NCI-H1092 treated with DMSO at 0.1 percent for 48 hours (cell line): ENCODE data around the gene ELFN2.
A peak's percentile ranks its signal among the peaks of the same experiment; 100 is the strongest.

ENCODE experiments used
- DNase-seq: peaks from one replicate; lab custom pipeline; 2025; lab: John Stamatoyannopoulos, UW

Gene ELFN2

DNA sequence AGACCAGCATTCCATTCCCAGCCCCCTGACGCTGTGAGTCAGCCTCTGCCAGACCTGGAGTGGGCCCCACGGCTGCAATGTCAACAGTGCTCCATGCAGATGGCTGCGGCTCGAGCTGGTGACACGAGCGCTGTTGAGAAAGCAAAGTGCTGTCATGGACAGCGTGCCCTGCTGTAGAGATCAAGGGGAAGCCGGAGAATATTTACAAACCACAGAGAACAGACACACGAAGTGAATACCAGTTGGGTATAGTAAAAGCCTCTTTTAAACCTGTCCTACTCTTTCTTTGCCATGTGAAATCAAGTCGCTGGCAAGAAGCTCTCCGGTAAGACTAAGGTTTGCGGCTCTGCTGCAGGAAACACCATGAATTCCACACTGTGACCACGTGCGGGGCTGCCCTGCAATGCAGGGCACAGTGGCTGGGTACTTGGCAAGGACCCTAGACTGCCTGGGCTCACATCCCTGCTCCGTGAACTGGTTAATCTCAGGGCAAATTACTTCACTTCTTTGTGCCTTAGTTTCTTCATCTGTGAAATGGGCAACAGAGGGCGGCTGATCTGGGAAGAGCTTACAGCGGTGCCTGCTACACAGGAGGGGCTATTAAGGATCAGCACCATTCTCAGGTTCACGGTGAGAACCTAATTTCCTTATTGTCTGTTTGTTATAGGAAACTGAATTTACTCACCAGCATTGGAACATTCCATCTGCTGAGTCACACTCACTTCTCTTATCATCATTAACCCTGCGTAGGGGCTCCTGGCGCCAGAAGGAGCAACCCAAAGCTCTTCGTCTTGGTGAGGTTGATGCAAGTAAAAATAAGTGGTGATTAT lies 27.8 kb upstream of the ELFN2 start:
- DNase-seq = peak; percentile 56

DNA sequence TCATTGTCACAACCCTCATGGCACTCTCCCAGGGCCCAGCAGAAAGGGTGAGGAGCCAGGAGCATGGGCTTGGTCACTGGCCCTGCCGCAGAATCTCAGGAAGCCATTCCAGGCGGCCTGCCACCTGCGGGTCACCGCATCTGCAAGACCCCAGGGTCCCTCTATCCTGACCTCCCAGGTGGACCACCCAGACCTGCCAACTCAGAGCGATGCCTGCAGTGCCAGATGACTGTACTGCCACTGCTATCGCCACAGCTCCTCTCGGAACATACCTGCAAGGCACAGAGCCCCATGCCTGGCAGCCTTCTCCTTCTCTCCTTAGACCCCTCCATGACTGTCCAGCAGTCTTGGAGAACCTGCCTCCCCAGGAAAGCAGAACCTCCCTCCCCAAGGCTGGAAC lies 26.4 kb upstream of the ELFN2 start:
- no peak for DNase-seq

- DNase-seq = no peak
Measured at GRCh38 chr22:37451218-37451617, 23.9 kb upstream of the ELFN2 start.

DNA sequence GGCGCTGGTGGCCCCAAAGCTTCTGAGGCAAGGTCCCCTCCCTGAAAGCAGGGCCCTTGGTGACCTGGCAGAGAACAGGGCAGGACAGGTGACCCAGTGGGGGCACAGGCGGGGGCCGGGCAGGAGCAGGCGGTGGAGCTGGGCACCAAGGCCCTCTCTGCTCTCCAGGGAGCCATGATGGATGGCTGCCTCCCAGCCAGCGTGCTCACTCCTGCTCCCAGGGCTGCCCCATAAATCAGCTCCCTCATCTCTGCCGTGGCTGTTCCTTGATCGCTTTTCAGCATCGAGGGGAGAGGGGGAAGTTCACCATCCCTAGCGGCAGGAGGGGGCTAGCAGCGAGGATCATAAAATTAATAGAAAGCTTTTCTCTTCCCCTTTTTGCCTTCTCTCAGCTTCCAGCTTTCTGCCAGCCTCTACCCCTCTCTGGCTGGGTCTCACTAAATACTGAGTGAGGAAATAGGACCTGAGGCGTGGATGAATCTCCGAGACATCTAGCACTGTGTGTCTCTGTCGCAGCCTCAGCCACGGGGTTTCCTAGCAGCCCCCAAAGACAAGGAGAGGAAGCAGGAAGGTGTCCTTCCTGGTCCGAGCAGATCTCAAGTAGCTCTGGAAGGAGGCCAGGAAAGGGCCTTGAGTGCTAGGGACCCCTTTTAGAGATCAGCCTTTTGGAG lies 22.2 kb upstream of the ELFN2 start:
- DNase-seq = no peak

GRCh38 chr22:37448516-37449127 lies 21.3 kb upstream of the ELFN2 start:
- DNase-seq = peak; percentile 15

DNA sequence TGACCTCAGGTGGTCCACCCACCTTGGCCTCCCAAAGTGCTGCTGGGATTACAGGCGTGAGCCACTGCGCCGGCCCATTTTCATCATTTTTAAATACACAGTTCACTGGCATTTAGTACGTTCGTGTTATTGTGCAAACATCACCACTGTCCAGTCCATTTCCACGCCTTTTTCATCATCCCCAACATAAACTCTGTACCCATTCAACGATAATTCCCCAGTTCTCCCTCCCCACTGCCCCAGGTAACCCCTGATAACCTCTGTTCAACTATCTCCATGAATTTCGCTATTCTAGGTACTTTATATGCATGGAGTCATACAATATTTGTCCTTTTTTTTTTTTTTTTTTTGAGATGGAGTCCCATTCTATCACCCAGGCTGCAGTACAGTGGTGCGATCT lies 18.2 kb upstream of the ELFN2 start:
- no peak for DNase-seq

DNA sequence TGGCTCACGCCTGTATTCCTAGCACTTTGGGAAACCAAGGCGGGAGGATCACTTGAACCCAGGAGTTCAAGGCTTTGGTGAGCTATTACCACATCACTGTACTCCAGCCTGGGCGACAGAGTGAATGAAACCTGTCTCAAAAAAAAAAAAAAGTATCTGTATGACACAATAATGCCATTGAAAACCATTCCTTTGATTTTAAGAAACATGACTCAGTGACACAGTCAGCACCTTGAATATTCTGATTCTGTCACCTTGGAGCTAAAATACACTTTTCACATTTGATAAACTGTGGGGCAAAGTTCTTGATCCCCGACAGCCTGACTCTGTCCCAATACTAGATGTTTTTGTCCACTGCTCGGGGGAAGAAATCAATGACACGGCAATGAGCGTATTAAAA lies 16.7 kb upstream of the ELFN2 start:
- no peak for DNase-seq

GRCh38 chr22:37443086-37443485 lies 15.8 kb upstream of the ELFN2 start:
- DNase-seq = peak; percentile 66

DNA sequence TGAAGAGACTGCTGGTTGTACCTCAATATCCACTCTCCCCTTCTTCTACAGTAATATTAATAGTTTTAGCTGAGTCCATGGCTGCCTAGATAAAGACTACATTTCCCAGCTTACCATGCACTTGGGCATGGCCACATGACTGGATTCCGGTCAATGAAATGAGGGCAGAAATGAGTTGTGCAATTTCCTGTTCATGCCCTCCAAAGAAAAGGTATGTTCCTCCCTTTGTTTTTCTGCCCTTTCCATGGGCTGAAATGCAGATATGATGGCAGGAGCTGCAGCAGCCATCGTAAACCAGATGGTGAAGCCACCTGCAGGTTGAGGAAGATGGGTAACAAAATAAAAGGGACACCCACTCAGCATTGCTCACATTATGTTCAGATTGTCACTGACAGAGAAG lies 15.3 kb upstream of the ELFN2 start:
- DNase-seq = no peak

DNA sequence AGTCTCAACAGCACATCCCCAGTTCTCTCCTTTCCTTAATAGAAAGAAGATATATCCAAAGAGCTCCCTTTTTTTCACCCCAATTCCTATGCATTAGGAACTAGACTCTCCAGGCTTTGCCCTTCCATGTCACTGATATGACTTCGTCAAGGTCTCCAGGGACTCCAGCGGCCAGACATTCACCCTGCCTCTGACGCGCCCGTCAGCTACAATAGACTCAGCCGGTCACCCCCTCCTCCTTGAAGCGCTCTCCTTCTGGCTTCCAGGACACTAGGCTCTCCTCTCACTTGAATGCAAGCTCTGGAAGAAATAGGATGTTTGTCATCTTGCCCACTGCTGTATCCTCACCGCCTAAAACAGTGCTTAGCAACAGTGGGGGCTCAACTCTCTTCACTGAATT lies 14.9 kb upstream of the ELFN2 start:
- DNase-seq = no peak

DNA sequence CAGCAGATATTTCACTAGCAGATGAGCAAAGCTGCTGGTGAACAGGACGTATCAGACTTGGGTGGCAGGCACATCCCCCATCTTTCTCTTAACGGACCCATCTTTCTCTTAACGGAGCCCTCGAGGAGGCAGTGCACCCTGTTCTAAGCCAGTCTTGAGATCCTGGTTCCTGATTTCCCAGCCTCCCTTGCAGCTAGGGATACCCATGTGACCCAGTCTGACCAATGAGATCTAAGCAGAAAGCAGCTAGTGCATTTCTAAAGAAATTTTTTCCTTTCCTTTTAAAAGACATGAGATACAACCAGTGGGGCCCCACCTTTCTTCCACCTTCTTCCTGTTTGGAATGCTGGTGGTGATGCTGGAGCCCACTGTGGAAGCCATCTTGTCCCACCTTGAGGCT lies 13.6 kb upstream of the ELFN2 start:
- DNase-seq = no peak

GRCh38 chr22:37439347-37439746 lies 12.1 kb upstream of the ELFN2 start:
- peak; percentile 78 for DNase-seq

- no peak for DNase-seq
Measured at GRCh38 chr22:37435970-37436603, 8.8 kb upstream of the ELFN2 start.

GRCh38 chr22:37433786-37434185 lies 6.5 kb upstream of the ELFN2 start:
- DNase-seq = no peak

DNA sequence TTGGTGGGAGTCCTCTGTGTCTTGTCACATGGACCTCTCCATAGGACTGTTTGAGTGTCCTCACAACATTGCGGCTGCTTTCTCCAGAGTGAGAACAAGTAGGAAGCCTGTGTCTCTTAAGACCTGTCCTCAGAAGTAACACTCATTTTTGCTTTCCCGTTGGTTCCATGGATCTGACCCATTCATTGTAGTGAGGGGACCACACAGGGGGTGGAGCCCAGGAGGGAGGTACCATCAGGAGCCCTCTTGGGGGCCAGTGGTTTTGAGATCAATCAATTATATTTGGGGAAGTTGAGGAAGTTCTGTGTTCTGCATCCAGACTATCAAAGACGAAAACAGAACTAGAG lies 5.4 kb upstream of the ELFN2 start:
- no peak for DNase-seq

GRCh38 chr22:37431801-37432707 lies 4.8 kb upstream of the ELFN2 start:
- DNase-seq = no peak

DNA sequence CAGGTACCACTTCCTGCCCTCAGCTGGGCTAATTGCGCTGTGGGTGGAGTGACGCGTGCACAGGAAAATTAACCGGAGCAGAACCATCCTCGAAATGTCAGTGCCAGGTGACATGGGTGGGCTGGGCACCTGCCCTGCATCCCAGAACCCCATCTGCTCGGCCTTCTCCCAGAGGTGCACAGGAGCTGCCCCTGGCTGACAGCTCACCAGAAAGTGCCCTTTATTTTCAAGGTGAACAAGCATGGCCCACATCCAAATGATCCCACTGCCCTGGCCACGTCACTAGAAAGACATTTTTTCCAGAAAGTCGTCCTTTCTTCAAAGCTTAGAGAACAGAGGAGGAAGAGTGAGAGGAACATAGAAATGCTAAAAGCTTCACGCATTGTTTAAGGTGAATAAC lies 4.1 kb upstream of the ELFN2 start:
- DNase-seq = no peak

DNA sequence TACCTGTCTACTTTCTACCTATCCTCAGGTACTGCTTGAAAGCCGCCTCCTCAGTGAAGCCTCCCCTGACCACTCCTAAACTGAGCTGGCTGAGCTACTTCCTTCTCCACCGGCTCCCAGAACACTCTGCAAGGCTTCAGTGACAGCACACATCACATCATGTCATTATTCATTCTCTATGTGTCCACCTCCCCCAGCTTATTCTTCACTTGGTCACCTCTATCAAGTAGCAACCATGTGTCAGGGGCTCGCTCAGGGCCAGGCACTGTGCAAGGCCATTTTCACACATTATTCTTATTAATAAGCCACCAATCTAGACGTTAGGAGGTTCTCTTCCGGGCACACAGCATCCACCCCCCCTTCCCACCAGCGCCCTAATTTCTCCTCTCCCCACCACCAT lies 3.7 kb upstream of the ELFN2 start:
- no peak for DNase-seq

DNA sequence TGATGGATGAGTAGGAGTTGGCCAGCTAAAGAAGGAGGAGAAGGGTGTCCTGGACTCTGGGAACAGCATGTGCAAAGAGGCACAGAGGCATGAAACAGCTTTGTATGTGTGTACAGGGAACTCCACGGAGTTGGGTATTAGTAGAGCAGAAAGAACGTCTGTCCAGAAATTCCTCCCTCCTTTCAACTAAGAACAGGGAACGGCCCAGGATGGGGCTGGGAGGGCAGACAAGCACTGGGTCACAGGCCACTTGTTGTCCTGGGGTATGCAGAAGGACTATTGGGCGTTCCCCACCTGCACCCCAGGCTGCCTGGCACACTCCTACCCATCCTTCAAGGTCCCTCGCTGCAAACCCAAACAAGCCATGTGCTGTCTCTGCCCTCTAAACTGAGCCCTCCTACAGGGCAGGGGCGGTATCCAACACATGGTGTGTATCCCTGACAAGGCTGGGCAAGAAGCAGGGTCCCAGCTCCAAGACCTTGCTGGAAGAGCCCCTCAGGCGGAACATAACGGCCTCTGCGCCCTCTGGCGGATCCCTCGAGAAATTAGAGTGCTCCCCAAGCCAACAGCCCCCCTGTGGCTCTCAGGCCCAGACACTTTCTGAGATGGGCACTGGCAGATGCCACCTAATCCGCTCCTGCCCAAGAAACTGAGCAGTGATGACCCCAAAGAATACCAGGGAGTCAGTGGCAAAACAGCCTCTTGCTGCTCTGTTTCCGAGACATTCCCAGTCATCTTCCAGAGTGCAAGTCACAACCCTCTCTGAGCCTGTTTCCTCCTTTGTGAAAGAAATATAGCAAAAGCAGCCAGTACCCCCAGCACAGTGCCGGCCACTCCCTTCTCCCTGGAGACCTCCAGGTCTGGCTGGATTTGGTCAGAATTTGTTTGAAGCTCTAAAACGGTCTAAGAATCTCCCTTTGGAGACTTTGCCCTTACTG lies 1.6 kb upstream of the ELFN2 start:
- no peak for DNase-seq

GRCh38 chr22:37427711-37428635 lies 694 bp upstream of the ELFN2 start:
- DNase-seq = no peak
